ENCODE measurements around the gene ROM1.
"Not testable (repeated sequence)": the region's sequence is repeated elsewhere in the genome, so short reads cannot be mapped to it uniquely, and the experiment has no call there.

Gene ROM1

GRCh38 chr11:62612366-62613290 lies at the start of gene ROM1, which contains the start of gene EML3:
TSS of gene ROM1 (plus strand) at chr11:62613257. CDS start at chr11:62613282, 25 bp downstream.
TSS of gene EML3 (minus strand) at chr11:62612775. CDS start at chr11:62612457, 318 bp downstream.
- no peak for DNase-seq

GRCh38 chr11:62565100-62565802 lies 47.8 kb upstream of the ROM1 start:
- no peak for DNase-seq

- DNase-seq, result no peak
Observed at GRCh38 chr11:62566247-62566646, 46.8 kb upstream of the ROM1 start.

- DNase-seq, result no peak
Observed at GRCh38 chr11:62567018-62567633, 45.9 kb upstream of the ROM1 start.

- DNase-seq, result no peak
Observed at GRCh38 chr11:62569611-62570010, 43.4 kb upstream of the ROM1 start.

- DNase-seq, result not testable (repeated sequence)
Observed at GRCh38 chr11:62570903-62571302, 42.2 kb upstream of the ROM1 start.

GRCh38 chr11:62571493-62571892 lies 41.6 kb upstream of the ROM1 start:
- not testable (repeated sequence) for DNase-seq

GRCh38 chr11:62572431-62572830 lies 40.6 kb upstream of the ROM1 start:
- DNase-seq, result no peak

GRCh38 chr11:62573006-62573591 lies 40.0 kb upstream of the ROM1 start:
- no peak for DNase-seq

GRCh38 chr11:62573592-62574362 lies 39.3 kb upstream of the ROM1 start, which contains the start of gene EEF1G:
TSS of gene EEF1G (minus strand) at chr11:62573891. CDS start at chr11:62573842, 49 bp downstream.
- peak; percentile 67 for DNase-seq

GRCh38 chr11:62574363-62575071 lies 38.5 kb upstream of the ROM1 start:
- no peak for DNase-seq

- no peak for DNase-seq
Observed at GRCh38 chr11:62575156-62575555, 37.9 kb upstream of the ROM1 start.

- DNase-seq, result no peak
Observed at GRCh38 chr11:62575837-62576236, 37.2 kb upstream of the ROM1 start.

- no peak for DNase-seq
Observed at GRCh38 chr11:62577046-62577714, 35.9 kb upstream of the ROM1 start.

- DNase-seq, result no peak
Observed at GRCh38 chr11:62578541-62578940, 34.5 kb upstream of the ROM1 start.

- no peak for DNase-seq
Observed at GRCh38 chr11:62579252-62579651, 33.8 kb upstream of the ROM1 start.

- no peak for DNase-seq
Observed at GRCh38 chr11:62580959-62581715, 31.9 kb upstream of the ROM1 start.

- DNase-seq, result not testable (repeated sequence)
Observed at GRCh38 chr11:62581735-62582134, 31.3 kb upstream of the ROM1 start.

- not testable (repeated sequence) for DNase-seq
Observed at GRCh38 chr11:62585356-62585755, 27.7 kb upstream of the ROM1 start.

All from cortex of kidney (tissue), 1 donor.